ENCODE data around the gene AOPEP. TPM values are rescaled to one million over a fixed set of nuclear protein-coding genes. Genes with fewer than 3 reads are reported as not detected.

Gene AOPEP
- polyA plus RNA-seq, 2 of the 4 experiments (the other 2 are of a cell fraction) = 226 to 266 TPM

DNA sequence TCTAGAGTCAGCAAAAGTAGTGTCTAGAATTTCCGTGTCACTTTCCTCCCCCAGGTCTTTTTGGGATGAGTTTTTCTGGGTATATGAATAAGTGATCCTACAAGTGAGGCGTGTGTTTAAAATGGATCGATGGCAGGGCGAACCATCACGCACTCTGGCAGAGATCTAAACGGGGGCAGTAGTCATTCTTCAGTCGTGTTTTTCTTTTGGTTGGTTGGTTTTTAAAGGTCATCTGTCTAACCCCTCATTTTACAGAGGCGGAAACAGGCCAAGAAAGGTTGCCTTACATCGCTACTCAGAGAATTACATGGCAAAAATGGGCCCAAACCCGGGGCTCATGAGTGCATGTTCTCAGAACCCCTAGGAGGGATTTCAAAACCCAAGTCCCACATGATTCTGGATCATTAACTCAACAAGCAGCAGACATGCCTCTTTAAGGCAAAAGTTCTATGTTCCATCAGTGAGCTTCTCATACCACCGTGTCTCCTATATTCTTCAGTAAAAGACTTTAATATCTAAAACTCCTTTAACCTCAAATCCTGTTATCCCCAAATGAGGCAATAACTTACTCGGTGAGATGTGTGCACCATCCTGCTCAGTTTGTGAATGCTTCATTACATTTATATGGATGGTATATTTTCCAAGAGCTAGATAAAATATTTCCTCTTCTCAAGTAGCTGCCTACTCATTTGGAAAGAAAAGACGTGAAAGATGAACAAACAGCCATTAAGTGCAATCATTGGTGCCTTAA lies 145.8 kb downstream of the AOPEP start:
- FAIRE-seq = no peak
- ChIA-PET CTCF (interaction anchor here (0.8 to 2.1 kb wide), 5 partner anchors 8 to 191 kb away, joined by 3 to 6 read pairs (median 3); no protein-coding TSS in a partner anchor), POLR2A (no interaction called here)
- DNase-seq (ENCODE audit: low read depth in 1 of 2, low spot score in 1 of 2) = no peak
- TF ChIP-seq JUN (IDR thresholded peaks at IDR 0.05) (no peak), FOSB (CRISPR knock-in tag; IDR thresholded peaks at IDR 0.05) (no peak), CHD4 (IDR thresholded peaks at IDR 0.05; ENCODE audit: borderline replicate concordance) (no peak), HDAC2 (IDR thresholded peaks at IDR 0.05) (no peak), CEBPB (IDR thresholded peaks at IDR 0.05) (no peak), PHF8 (IDR thresholded peaks at IDR 0.05; ENCODE audit: borderline replicate concordance, low read depth) (no peak), SREBF2 (IDR thresholded peaks at IDR 0.05) (no peak), KDM5A (IDR thresholded peaks at IDR 0.05) (no peak), FOXS1 (CRISPR knock-in tag; IDR thresholded peaks at IDR 0.05) (no peak), CHD2 (IDR thresholded peaks at IDR 0.05; ENCODE audit: low read length, partially characterized antibody) (no peak), EP300 (IDR thresholded peaks at IDR 0.05) (no peak), MAFK (IDR thresholded peaks at IDR 0.05; ENCODE audit: partially characterized antibody) (no peak), ZNF302 (CRISPR knock-in tag; IDR thresholded peaks at IDR 0.05) (no peak), MYC (IDR thresholded peaks at IDR 0.05; ENCODE audit: borderline replicate concordance, low read length) (no peak), MAZ (IDR thresholded peaks at IDR 0.05; ENCODE audit: borderline replicate concordance, low read depth, low read length) (no peak), FOSL2 (IDR thresholded peaks at IDR 0.05) (no peak), FOSL2 (CRISPR knock-in tag; IDR thresholded peaks at IDR 0.05) (no peak), CBX2 (IDR thresholded peaks at IDR 0.05; ENCODE audit: borderline replicate concordance, low read depth) (no peak), RAD21 (conservative IDR thresholded peaks at IDR 0.05 in 1 of 2, IDR thresholded peaks at IDR 0.05 in 1 of 2) (no peak)
- TF ChIP-seq, protein P1, sequence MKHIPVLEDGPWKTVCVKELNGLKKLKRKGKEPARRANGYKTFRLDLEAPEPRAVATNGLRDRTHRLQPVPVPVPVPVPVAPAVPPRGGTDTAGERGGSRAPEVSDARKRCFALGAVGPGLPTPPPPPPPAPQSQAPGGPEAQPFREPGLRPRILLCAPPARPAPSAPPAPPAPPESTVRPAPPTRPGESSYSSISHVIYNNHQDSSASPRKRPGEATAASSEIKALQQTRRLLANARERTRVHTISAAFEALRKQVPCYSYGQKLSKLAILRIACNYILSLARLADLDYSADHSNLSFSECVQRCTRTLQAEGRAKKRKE (CRISPR knock-in tag; IDR thresholded peaks at IDR 0.05; ENCODE audit: low read depth) = no peak
- TF ChIP-seq, protein P2, sequence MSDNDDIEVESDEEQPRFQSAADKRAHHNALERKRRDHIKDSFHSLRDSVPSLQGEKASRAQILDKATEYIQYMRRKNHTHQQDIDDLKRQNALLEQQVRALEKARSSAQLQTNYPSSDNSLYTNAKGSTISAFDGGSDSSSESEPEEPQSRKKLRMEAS (IDR thresholded peaks at IDR 0.05) = no peak
- ATAC-seq = no peak
- peak overlapping the region; percentile 94 to 97 for H3K27ac ChIP-seq
- H3K9me3 ChIP-seq = no peaks in the 10 kb centered on the region
- H3K4me2 ChIP-seq = peak overlapping the region; percentile 62; the same call in 1 of the 3 replicates
- no peak overlapping the region for H3K4me3 ChIP-seq
- H3K4me1 ChIP-seq = peaks cover 77% of the 10 kb centered on the region
- WGBS (ENCODE audit: missing lambda C conversion rate) = 87% methylated on average over 13 of the region's 13 CpGs

DNA sequence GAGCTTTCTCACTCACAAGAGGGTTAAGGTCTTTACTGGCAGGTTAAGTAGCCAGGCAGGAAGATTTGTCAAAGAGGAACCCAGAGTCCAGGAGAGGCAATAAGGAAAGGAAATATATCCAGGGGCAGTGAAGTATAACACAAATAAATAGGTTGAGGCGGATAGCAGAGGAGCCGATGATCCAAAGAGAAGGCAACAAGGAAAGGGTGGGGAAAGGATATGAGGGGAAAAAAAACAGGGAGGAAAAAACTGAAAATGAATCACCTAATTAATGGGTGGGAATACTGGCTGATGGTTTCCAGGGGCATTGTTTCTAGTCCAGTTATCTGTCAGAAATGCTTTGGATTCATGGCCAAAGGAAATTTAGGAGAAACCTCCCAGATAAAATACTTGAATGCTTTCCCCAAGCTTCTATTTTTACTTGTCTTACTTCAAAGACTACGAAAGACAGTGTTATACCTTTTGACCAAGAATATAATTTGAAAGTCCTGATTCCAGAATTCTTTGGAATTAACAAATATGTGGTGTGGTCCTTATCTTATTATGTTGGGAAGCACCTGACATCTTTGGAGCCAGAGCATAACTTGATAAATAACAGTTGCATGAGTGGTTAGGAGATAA lies 146.5 kb downstream of the AOPEP start:
- DNase-seq (ENCODE audit: low read depth in 1 of 2, low spot score in 1 of 2) (no peak), ATAC-seq (no peak), FAIRE-seq (no peak)
- POLR2A ChIA-PET = interaction anchor here (0.7 kb wide), 1 partner anchor 28 kb away, joined by 5 read pairs; no protein-coding TSS in a partner anchor
- H3K4me1 ChIP-seq = peaks cover 70% of the 10 kb centered on the region
- H3K9me3 ChIP-seq = no peaks in the 10 kb centered on the region
- CTCF ChIA-PET = interaction anchor here (0.8 to 2.1 kb wide), 5 partner anchors 8 to 192 kb away, joined by 3 to 6 read pairs (median 3); no protein-coding TSS in a partner anchor
- WGBS (ENCODE audit: missing lambda C conversion rate) = 64% methylated on average over 3 of the region's 3 CpGs
- no peak overlapping the region for H3K4me3 ChIP-seq
- H3K4me2 ChIP-seq = peak overlapping the region; percentile 62
- TF ChIP-seq, protein P3, sequence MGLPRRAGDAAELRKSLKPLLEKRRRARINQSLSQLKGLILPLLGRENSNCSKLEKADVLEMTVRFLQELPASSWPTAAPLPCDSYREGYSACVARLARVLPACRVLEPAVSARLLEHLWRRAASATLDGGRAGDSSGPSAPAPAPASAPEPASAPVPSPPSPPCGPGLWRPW (IDR thresholded peaks at IDR 0.05) = no peak
- TF ChIP-seq HDAC2 (IDR thresholded peaks at IDR 0.05) = no peak
- TF ChIP-seq HOXB13 (CRISPR knock-in tag; IDR thresholded peaks at IDR 0.05; ENCODE audit: low read depth) = no peak
- peak overlapping the region; percentile 94 to 97 for H3K27ac ChIP-seq
